ENCODE data around the gene SLC30A3. TPM values are rescaled to one million over a fixed set of nuclear protein-coding genes. Genes with fewer than 3 reads are reported as not detected.

The SLC30A3 gene
- total and polyA plus RNA-seq, 4 experiments from 2014 or later: not detected

- Histone ChIP-seq H3K4me3 (ENCODE audit: low read length in 2 of 2) (peak overlapping the region; percentile 71 to 94), H3K27me3 (ENCODE audit: insufficient read depth, low read length) (no peaks in the 10 kb centered on the region), H3K4me1 (ENCODE audit: insufficient read depth, low read length) (peaks cover 23% of the 10 kb centered on the region), H3K9me3 (ENCODE audit: control insufficient read depth in 1 of 2, low read length in 2 of 2) (no peaks in the 10 kb centered on the region), H3K36me3 (ENCODE audit: insufficient read depth, low read length) (peaks cover 10% of the 10 kb centered on the region), H3K27ac (ENCODE audit: low read depth, low read length) (peak overlapping the region; percentile 99)
- Mint-ChIP-seq H3K9me3 (peaks cover 0 to 5% (median 0%) of the 10 kb centered on the region in 8 donors), H3K27me3 (no peaks in the 10 kb centered on the region), H3K4me1 (peaks cover 26 to 45% (median 36%) of the 10 kb centered on the region in 4 donors), H3K36me3 (peaks cover 3 to 47% of the 10 kb centered on the region in 2 donors), H3K4me3 (peak overlapping the region; percentile 95 to 100 (median 100)), H3K27ac (peak overlapping the region; percentile 97 to 100 (median 100))
- peak in 4 of 5 donors; percentile 75 to 87 (median 81) for DNase-seq
- ChIA-PET CTCF (ENCODE audit: partially characterized antibody) (interaction anchor here (0.9 to 1.1 kb wide), 2 partner anchors 43 to 45 kb away, joined by 3 read pairs; no protein-coding TSS in a partner anchor), POLR2A (ENCODE audit: partially characterized antibody) (interaction anchor here (0.5 to 2.7 kb wide), 16 partner anchors 8 to 161 kb away, joined by 3 to 14 read pairs (median 4); partner anchors contain the start of genes ABHD1, AGBL5, KHK and OST4)
- intact Hi-C loops (cut with micrococcal nuclease): loop anchor here (1.0 to 10.0 kb wide), 6 partner anchors 79 to 1848 kb away; partner anchors contain the start of genes EIF2B4, KHK, NRBP1 and PPM1G
Measured at GRCh38 chr2:27212626-27213471, 50.0 kb downstream of the SLC30A3 start.

- peak; percentile 89 to 93 (median 92) for DNase-seq
- Histone ChIP-seq H3K36me3 (ENCODE audit: insufficient read depth, low read length) (peaks cover 18% of the 10 kb centered on the region), H3K4me3 (ENCODE audit: low read length in 2 of 2) (peak within 1 kb of the TSS; percentile 71 to 94), H3K9me3 (ENCODE audit: control insufficient read depth in 1 of 2, low read length in 2 of 2) (no peaks in the 10 kb centered on the region), H3K27ac (ENCODE audit: low read depth, low read length) (peak within 1 kb of the TSS; percentile 99), H3K27me3 (ENCODE audit: insufficient read depth, low read length) (no peaks in the 10 kb centered on the region), H3K4me1 (ENCODE audit: insufficient read depth, low read length) (peaks cover 22% of the 10 kb centered on the region)
- peaks cover 0 to 2% (median 0%) of the 10 kb centered on the region in 8 donors for H3K9me3 Mint-ChIP-seq
- ChIA-PET POLR2A (ENCODE audit: partially characterized antibody) (interaction anchor here (0.6 to 2.7 kb wide), 15 partner anchors 8 to 452 kb away, joined by 3 to 14 read pairs (median 4); partner anchors contain the start of genes AGBL5, KHK, OST4 and PREB), CTCF (ENCODE audit: partially characterized antibody) (no interaction called here)
- peaks cover 23 to 37% (median 31%) of the 10 kb centered on the region in 4 donors for H3K4me1 Mint-ChIP-seq
- H3K36me3 Mint-ChIP-seq: peaks cover 6 to 48% of the 10 kb centered on the region in 2 donors
- H3K27me3 Mint-ChIP-seq: no peaks in the 10 kb centered on the region
- intact Hi-C loops (cut with micrococcal nuclease): loop anchor here (1.0 to 10.0 kb wide), 6 partner anchors 78 to 1847 kb away; partner anchors contain the start of genes EIF2B4, KHK, NRBP1 and PPM1G
- peak within 1 kb of the TSS; percentile 95 to 100 (median 100) for H3K4me3 Mint-ChIP-seq
- peak within 1 kb of the TSS; percentile 97 to 100 (median 100) for H3K27ac Mint-ChIP-seq
Measured at GRCh38 chr2:27211943-27212625, 50.8 kb downstream of the SLC30A3 start, which contains the start of the genes ATRAID and SLC5A6. TSS of gene ATRAID (plus strand) at chr2:27212041. CDS start at chr2:27212369, 328 bp downstream. TSS of gene SLC5A6 (minus strand) at chr2:27212268. CDS start at chr2:27207650, 4,618 bp downstream.

- intact Hi-C loops (cut with micrococcal nuclease): loop anchor here (5.0 to 10.0 kb wide), 3 partner anchors 193 to 1847 kb away; partner anchors contain the start of genes NRBP1 and PPM1G
- Histone ChIP-seq H3K4me1 (ENCODE audit: insufficient read depth, low read length) (peaks cover 17% of the 10 kb centered on the region), H3K27me3 (ENCODE audit: insufficient read depth, low read length) (no peaks in the 10 kb centered on the region), H3K36me3 (ENCODE audit: insufficient read depth, low read length) (peaks cover 24% of the 10 kb centered on the region), H3K4me3 (ENCODE audit: low read length in 2 of 2) (peak overlapping the region; percentile 30 to 94), H3K27ac (ENCODE audit: low read depth, low read length) (peak overlapping the region; percentile 99), H3K9me3 (ENCODE audit: control insufficient read depth in 1 of 2, low read length in 2 of 2) (no peaks in the 10 kb centered on the region)
- POLR2A ChIA-PET (ENCODE audit: partially characterized antibody): interaction anchor here (0.6 to 2.7 kb wide), 15 partner anchors 9 to 452 kb away, joined by 3 to 14 read pairs (median 4); partner anchors contain the start of genes AGBL5, KHK, OST4 and PREB
- peak overlapping the region; percentile 91 to 97 (median 96) for H3K27ac Mint-ChIP-seq
- H3K4me1 Mint-ChIP-seq: peaks cover 17 to 30% (median 25%) of the 10 kb centered on the region in 4 donors
- H3K4me3 Mint-ChIP-seq: peak overlapping the region; percentile 92 to 100 (median 94)
- DNase-seq: no peak
- no peaks in the 10 kb centered on the region for H3K27me3 Mint-ChIP-seq
- H3K9me3 Mint-ChIP-seq: peaks cover 0 to 2% (median 0%) of the 10 kb centered on the region in 8 donors
- peaks cover 11 to 53% of the 10 kb centered on the region in 2 donors for H3K36me3 Mint-ChIP-seq
- CTCF ChIA-PET (ENCODE audit: partially characterized antibody): interaction anchor here (0.8 kb wide), 1 partner anchor 20 kb away, joined by 4 read pairs; no protein-coding TSS in a partner anchor
Measured at GRCh38 chr2:27211241-27211942, 51.5 kb downstream of the SLC30A3 start.

- Mint-ChIP-seq H3K4me1 (peaks cover 23 to 39% (median 31%) of the 10 kb centered on the region in 4 donors), H3K27ac (peak overlapping the region in 5 of 7 donors; percentile 23 to 76 (median 53)), H3K36me3 (peaks cover 16 to 55% of the 10 kb centered on the region in 2 donors), H3K4me3 (peak overlapping the region; percentile 25 to 77 (median 54)), H3K27me3 (no peaks in the 10 kb centered on the region), H3K9me3 (no peaks in the 10 kb centered on the region)
- no peak overlapping the region for H3K4me3 ChIP-seq (ENCODE audit: low read length in 2 of 2)
- intact Hi-C loops (cut with micrococcal nuclease): loop anchor here (5.0 to 10.0 kb wide), 3 partner anchors 195 to 1845 kb away; partner anchors contain the start of genes NRBP1 and PPM1G
- H3K36me3 ChIP-seq (ENCODE audit: insufficient read depth, low read length): peaks cover 31% of the 10 kb centered on the region
- no peak for DNase-seq
- ChIA-PET CTCF (ENCODE audit: partially characterized antibody) (interaction anchor here (1.3 kb wide), 1 partner anchor 40 kb away, joined by 3 read pairs; no protein-coding TSS in a partner anchor), POLR2A (ENCODE audit: partially characterized antibody) (interaction anchor here (0.7 to 2.6 kb wide), 2 partner anchors 158 to 172 kb away, joined by 3 to 12 read pairs; partner anchors contain the start of gene AGBL5)
- peaks cover 22% of the 10 kb centered on the region for H3K4me1 ChIP-seq (ENCODE audit: insufficient read depth, low read length)
- H3K27ac ChIP-seq (ENCODE audit: low read depth, low read length): no peak overlapping the region
- no peaks in the 10 kb centered on the region for H3K27me3 ChIP-seq (ENCODE audit: insufficient read depth, low read length)
- H3K9me3 ChIP-seq (ENCODE audit: control insufficient read depth in 1 of 2, low read length in 2 of 2): no peaks in the 10 kb centered on the region
Measured at GRCh38 chr2:27209621-27210401, 53.0 kb downstream of the SLC30A3 start.

GRCh38 chr2:27208486-27209050 lies 54.3 kb downstream of the SLC30A3 start:
- Histone ChIP-seq H3K27ac (ENCODE audit: low read depth, low read length) (no peak overlapping the region), H3K36me3 (ENCODE audit: insufficient read depth, low read length) (peaks cover 41% of the 10 kb centered on the region), H3K4me1 (ENCODE audit: insufficient read depth, low read length) (peaks cover 25% of the 10 kb centered on the region), H3K9me3 (ENCODE audit: control insufficient read depth in 1 of 2, low read length in 2 of 2) (no peaks in the 10 kb centered on the region), H3K27me3 (ENCODE audit: insufficient read depth, low read length) (no peaks in the 10 kb centered on the region), H3K4me3 (ENCODE audit: low read length in 2 of 2) (no peak overlapping the region)
- intact Hi-C loops (cut with micrococcal nuclease): no loop called here
- Mint-ChIP-seq H3K27me3 (no peaks in the 10 kb centered on the region), H3K9me3 (no peaks in the 10 kb centered on the region), H3K4me3 (peak overlapping the region in 1 of 8 donors; percentile 23), H3K4me1 (peaks cover 25 to 42% (median 34%) of the 10 kb centered on the region in 4 donors), H3K27ac (no peak overlapping the region), H3K36me3 (peaks cover 17 to 67% of the 10 kb centered on the region in 2 donors)
- CTCF ChIA-PET (ENCODE audit: partially characterized antibody): interaction anchor here (1.3 kb wide), 1 partner anchor 39 kb away, joined by 3 read pairs; no protein-coding TSS in a partner anchor
- DNase-seq: no peak
- POLR2A ChIA-PET (ENCODE audit: partially characterized antibody): no interaction called here

Measured in CD4-positive, alpha-beta memory T cell (primary cell).